Mammary epithelial cell (primary cell): Measurements from ENCODE around the gene DHX34.

ENCODE experiments used
- EZH2 ChIP-seq: IDR thresholded peaks from 2 replicates; pipeline ENCODE4 v1.6.1; 2012; ENCODE audit warnings: low read length, inconsistent platforms, borderline replicate concordance
- TF ChIP-seq, protein P1 (sequence below), 2 donors: IDR thresholded peaks in 1 of 2; conservative IDR thresholded peaks in 1 of 2; 2 replicates each; pipeline ENCODE4 v1.5.1; 2011 to 2012; ENCODE audit warnings: inconsistent platforms in 2 of 2, low read length in 2 of 2, mild to moderate bottlenecking in 2 of 2, control low read depth in 1 of 2, low read depth in 1 of 2; ENCODE audit not compliant: insufficient read depth in 1 of 2; ENCODE audit errors: extremely low read depth in 1 of 2

- TF ChIP-seq, protein P1, sequence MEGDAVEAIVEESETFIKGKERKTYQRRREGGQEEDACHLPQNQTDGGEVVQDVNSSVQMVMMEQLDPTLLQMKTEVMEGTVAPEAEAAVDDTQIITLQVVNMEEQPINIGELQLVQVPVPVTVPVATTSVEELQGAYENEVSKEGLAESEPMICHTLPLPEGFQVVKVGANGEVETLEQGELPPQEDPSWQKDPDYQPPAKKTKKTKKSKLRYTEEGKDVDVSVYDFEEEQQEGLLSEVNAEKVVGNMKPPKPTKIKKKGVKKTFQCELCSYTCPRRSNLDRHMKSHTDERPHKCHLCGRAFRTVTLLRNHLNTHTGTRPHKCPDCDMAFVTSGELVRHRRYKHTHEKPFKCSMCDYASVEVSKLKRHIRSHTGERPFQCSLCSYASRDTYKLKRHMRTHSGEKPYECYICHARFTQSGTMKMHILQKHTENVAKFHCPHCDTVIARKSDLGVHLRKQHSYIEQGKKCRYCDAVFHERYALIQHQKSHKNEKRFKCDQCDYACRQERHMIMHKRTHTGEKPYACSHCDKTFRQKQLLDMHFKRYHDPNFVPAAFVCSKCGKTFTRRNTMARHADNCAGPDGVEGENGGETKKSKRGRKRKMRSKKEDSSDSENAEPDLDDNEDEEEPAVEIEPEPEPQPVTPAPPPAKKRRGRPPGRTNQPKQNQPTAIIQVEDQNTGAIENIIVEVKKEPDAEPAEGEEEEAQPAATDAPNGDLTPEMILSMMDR (conservative IDR thresholded peaks at IDR 0.05 in 1 of 2, IDR thresholded peaks at IDR 0.05 in 1 of 2; ENCODE audit: extremely low read depth in 1 of 2, insufficient read depth in 1 of 2, low read depth in 1 of 2, low read length in 2 of 2) = no peak
- no peak for TF ChIP-seq EZH2
Observed at GRCh38 chr19:47404334-47405196, 55.5 kb downstream of the DHX34 start.
